GM13976 (cell line): ENCODE data around the gene CARF.
"Not testable (repeated sequence)": the region's sequence is repeated elsewhere in the genome, so short reads cannot be mapped to it uniquely, and the experiment has no call there.

ENCODE experiments used
- DNase-seq: peaks from one replicate; pipeline ENCODE4 v3.0.0; 2012; ENCODE audit warnings: low spot score
- CTCF ChIP-seq: IDR thresholded peaks from 2 replicates; pipeline ENCODE4 v1.5.1; 2012; ENCODE audit warnings: borderline replicate concordance, mild to moderate bottlenecking; ENCODE audit not compliant: insufficient read depth; ENCODE audit errors: extremely low read depth, missing control alignments, control extremely low read depth
- in situ Hi-C: fragments of 300-500 bp; cut with MboI; formaldehyde crosslinking; loops from one replicate; pipeline ENCODE4 v1.12.0; 2022; ENCODE audit warnings: low sequenced_read_pairs, mixed read lengths, inconsistent platforms; ENCODE audit not compliant: unreplicated experiment

Gene CARF

GRCh38 chr2:202963712-202964111, 51.6 kb downstream of the CARF start:
- DNase-seq = no peak
- in situ Hi-C loops = no loop called here
- no peak for TF ChIP-seq CTCF

- in situ Hi-C loops = no loop called here
- DNase-seq = peak; percentile 42
- no peak for TF ChIP-seq CTCF
Observed at GRCh38 chr2:202965810-202966460, 53.9 kb downstream of the CARF start.

- in situ Hi-C loops, DNase-seq: not testable (repeated sequence)
Observed at GRCh38 chr2:202969404-202969803, 57.3 kb downstream of the CARF start.

GRCh38 chr2:202976809-202977208, 64.7 kb downstream of the CARF start:
- no peak for DNase-seq
- in situ Hi-C loops = no loop called here
- no peak for TF ChIP-seq CTCF

- no peak for DNase-seq
- in situ Hi-C loops = no loop called here
- TF ChIP-seq CTCF = no peak
Observed at GRCh38 chr2:202982779-202983491, 70.9 kb downstream of the CARF start.

GRCh38 chr2:202989749-202990148, 77.7 kb downstream of the CARF start:
- DNase-seq = no peak
- in situ Hi-C loops = no loop called here
- TF ChIP-seq CTCF = no peak

GRCh38 chr2:202990501-202990900, 78.4 kb downstream of the CARF start:
- TF ChIP-seq CTCF = no peak
- no peak for DNase-seq
- in situ Hi-C loops = no loop called here

GRCh38 chr2:202997113-202997512, 85.0 kb downstream of the CARF start:
- DNase-seq, in situ Hi-C loops: not testable (repeated sequence)
